GM12878 (cell line): ENCODE data around the gene DDIT4. TPM values are rescaled to one million over a fixed set of nuclear protein-coding genes. Genes with fewer than 3 reads are reported as not detected.

Experiments
- BCL3 ChIP-seq: IDR thresholded peaks from 2 replicates; pipeline ENCODE4 v1.6.1; 2011; ENCODE audit warnings: borderline replicate concordance, low read depth, mild to moderate bottlenecking, moderate library complexity, low read length; ENCODE audit not compliant: insufficient read depth, poor library complexity, severe bottlenecking
- CHD2 ChIP-seq: IDR thresholded peaks from 2 replicates; pipeline ENCODE4 v1.6.1; 2011; ENCODE audit warnings: low read depth, low read length, improper control_type of control experiment, borderline replicate concordance
- E2F4 ChIP-seq: IDR thresholded peaks from 2 replicates; pipeline ENCODE4 v1.6.1; 2012; ENCODE audit warnings: low read depth, low read length, improper control_type of control experiment
- E2F8 ChIP-seq: fragments of 450-650 bp; IDR thresholded peaks from 2 replicates; pipeline ENCODE4 v1.6.1; 2018; ENCODE audit warnings: mild to moderate bottlenecking, low read depth, moderate library complexity; ENCODE audit not compliant: partially characterized antibody
- GABPA ChIP-seq: IDR thresholded peaks from 2 replicates; pipeline ENCODE4 v1.6.1; 2014; ENCODE audit warnings: antibody characterized with exemption, low read depth, mild to moderate bottlenecking, inconsistent platforms
- LARP7 ChIP-seq: fragments of 450-650 bp; IDR thresholded peaks from 2 replicates; pipeline ENCODE4 v1.6.1; 2017; ENCODE audit warnings: mild to moderate bottlenecking
- MYC ChIP-seq: IDR thresholded peaks from 2 replicates; pipeline ENCODE4 v1.6.1; 2011; ENCODE audit warnings: mild to moderate bottlenecking, low read length, moderate library complexity, inconsistent platforms; ENCODE audit not compliant: insufficient read depth, insufficient replicate concordance, insufficient read length, severe bottlenecking
- NBN ChIP-seq: fragments of 450-650 bp; IDR thresholded peaks from 2 replicates; pipeline ENCODE4 v1.6.1; 2016
- SMARCA5 ChIP-seq: fragments of 450-650 bp; IDR thresholded peaks from 2 replicates; pipeline ENCODE4 v1.6.1; 2017; ENCODE audit warnings: mild to moderate bottlenecking
- SREBF1 ChIP-seq: IDR thresholded peaks from 2 replicates; pipeline ENCODE4 v1.6.1; 2012; ENCODE audit warnings: mild to moderate bottlenecking, low read length
- SUPT20H ChIP-seq: IDR thresholded peaks from 2 replicates; pipeline ENCODE4 v1.6.1; 2011; ENCODE audit warnings: low read depth, mild to moderate bottlenecking, low read length, moderate library complexity, borderline replicate concordance; ENCODE audit not compliant: control insufficient read depth
- SUZ12 ChIP-seq: fragments of 200-600 bp; sonication (generic); IDR thresholded peaks from one replicate; pipeline ENCODE4 v1.6.1; 2018; ENCODE audit warnings: antibody characterized with exemption, mild to moderate bottlenecking; ENCODE audit not compliant: unreplicated experiment
- WRNIP1 ChIP-seq: IDR thresholded peaks from 2 replicates; pipeline ENCODE4 v1.6.1; 2011; ENCODE audit warnings: low read depth, low read length, improper control_type of control experiment, borderline replicate concordance
- ZBTB4 ChIP-seq: fragments of 450-650 bp; formaldehyde crosslinking; IDR thresholded peaks from 2 replicates; pipeline ENCODE4 v1.4.0; 2022; ENCODE audit warnings: mild to moderate bottlenecking, moderate library complexity
- polyA plus RNA-seq, 11 experiments: library from polyadenylated mRNA; depleted of rRNA in 4 of 11; unstranded in 6 of 11; stranded (reverse) in 5 of 11; fragments of >200 nt; fragmentation: Nextera tagmentation in 4 of 11; fragmentation: Illumina TruSeq in 1 of 11; extraction: Ambion mirVana in 4 of 11; extraction: Trizol in 1 of 11; gene quantifications; 1 replicate in 1 of 11; 2 replicates in 10 of 11; pipeline versions ENCODE4 v1.2.1 to v1.2.3, GENCODE V29; 2011 to 2016; ENCODE audit warnings: inconsistent platforms in 2 of 11, missing spikeins in 2 of 11, low read depth in 1 of 11
- total RNA-seq, 4 experiments: library from RNA; depleted of rRNA in 3 of 4; stranded (reverse); fragments of >200 nt in 3 of 4; fragmentation: Illumina TruSeq in 1 of 4; extraction: Trizol in 1 of 4; gene quantifications; 2 replicates each; pipeline versions ENCODE4 v1.2.1 to v1.2.3, GENCODE V29; 2013 to 2021

The DDIT4 gene
- total and polyA plus RNA-seq, 10 of the 15 experiments (the other 5 are each of a cell fraction or from before 2014, with no cell fraction given), result 2.1 to 277 (median 183) TPM

GRCh38 chr10:72273410-72274212 is at the start of gene DDIT4 (continued):
- TF ChIP-seq E2F8 (no peak), NBN (peak; percentile 81; the same call in 1 of the 2 replicates), SUPT20H (no peak), GABPA (no peak), SMARCA5 (peak; percentile 40), WRNIP1 (peak; percentile 81; the same call in 1 of the 2 replicates), CHD2 (0 out of 2 replicates have a peak, but pooled peaks have one; percentile 71), E2F4 (no peak), ZBTB4 (CRISPR knock-in tag) (no peak), SUZ12 (no peak), BCL3 (peak; percentile 40), MYC (no peak), SREBF1 (no peak), LARP7 (peak; percentile 89)
